Measurements from ENCODE around the gene CPED1.

- TF ChIP-seq CTCF (IDR thresholded peaks at IDR 0.05; ENCODE audit: poor library complexity, severe bottlenecking) (no peak), RAD21 (conservative IDR thresholded peaks at IDR 0.05) (no peak), MXI1 (conservative IDR thresholded peaks at IDR 0.05; ENCODE audit: poor library complexity, severe bottlenecking) (no peak), EP300 (conservative IDR thresholded peaks at IDR 0.05; ENCODE audit: poor library complexity, severe bottlenecking) (no peak), EZH2 (IDR thresholded peaks at IDR 0.05; ENCODE audit: borderline replicate concordance, insufficient read depth, low read length, poor library complexity, severe bottlenecking) (no peak), SMC3 (conservative IDR thresholded peaks at IDR 0.05; ENCODE audit: poor library complexity) (no peak), POLR2AphosphoS5 (IDR thresholded peaks at IDR 0.05) (no peak)
These were observed 7.4 kb upstream of the CPED1 start for GRCh38 chr7:120981117-120981516.
